KBM-7 (cell line): Measurements from ENCODE around the gene GALNT12.

ENCODE experiments used
- DNase-seq: peaks from one replicate; pipeline ENCODE4 v3.0.0-alpha.2; 2015
- in situ Hi-C: fragments of 300-500 bp; cut with MboI; formaldehyde crosslinking; loops from 2 replicates; pipeline ENCODE4 v1.14.3; 2020; ENCODE audit warnings: low sequenced_read_pairs, low pct_unique_long_range_greater_than_20kb, mixed read lengths

The GALNT12 gene

GRCh38 chr9:98848450-98849149 lies 41.1 kb downstream of the GALNT12 start:
- in situ Hi-C loops: loop anchor here (25.0 kb wide), 1 partner anchor 289 kb away; no protein-coding TSS in a partner anchor
- DNase-seq: peak; percentile 81

GRCh38 chr9:98849563-98849962 lies 42.1 kb downstream of the GALNT12 start:
- in situ Hi-C loops: loop anchor here (25.0 kb wide), 1 partner anchor 288 kb away; no protein-coding TSS in a partner anchor

GRCh38 chr9:98850851-98851729 lies 43.6 kb downstream of the GALNT12 start:
- in situ Hi-C loops: no loop called here
- DNase-seq: no peak

More at GRCh38 chr9:98849563-98849962, 42.1 kb downstream of the GALNT12 start:
- no peak for DNase-seq

GRCh38 chr9:98851730-98852459 lies 44.4 kb downstream of the GALNT12 start:
- in situ Hi-C loops: no loop called here
- no peak for DNase-seq

GRCh38 chr9:98852460-98852734 lies 44.9 kb downstream of the GALNT12 start:
- in situ Hi-C loops: no loop called here
- no peak for DNase-seq

DNA sequence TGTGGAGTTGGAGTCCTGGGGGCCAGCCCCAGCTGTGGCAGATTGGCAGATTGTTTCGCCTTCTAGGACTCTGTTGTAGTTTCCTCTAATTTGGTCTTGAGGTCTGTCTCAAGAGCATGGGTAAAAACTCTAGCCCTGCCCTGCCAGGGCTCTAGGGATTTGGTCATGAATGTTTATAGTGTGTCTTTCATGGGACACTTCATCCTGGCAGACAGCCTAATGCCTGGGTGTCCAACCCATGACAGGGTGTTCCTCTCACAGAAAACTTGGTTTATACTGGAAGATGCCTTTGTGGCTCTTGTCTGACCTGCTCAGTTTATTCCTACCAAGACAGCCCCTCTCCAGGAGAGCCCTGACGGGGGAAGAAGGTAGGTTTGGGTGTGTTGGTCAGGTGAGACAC lies 45.5 kb downstream of the GALNT12 start:
- no peak for DNase-seq
- in situ Hi-C loops: no loop called here

DNA sequence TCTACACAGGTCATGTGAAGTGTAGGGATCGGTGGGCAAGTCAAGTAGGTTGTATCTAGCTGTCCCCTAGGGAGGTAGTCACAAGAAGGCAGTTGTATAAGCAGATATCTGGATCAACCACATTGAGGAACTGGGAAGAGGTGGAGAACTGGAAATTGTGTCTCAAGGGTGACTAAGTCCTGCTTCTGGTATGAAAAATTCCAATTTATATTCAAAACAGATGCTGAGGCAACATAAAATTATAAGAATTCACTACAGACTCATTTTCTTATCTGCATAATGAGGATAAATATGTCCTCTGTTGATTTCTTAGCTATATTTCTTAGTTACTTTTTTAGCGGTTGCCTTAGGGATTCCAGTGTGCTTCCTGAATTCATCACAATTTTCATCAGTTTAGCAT lies 46.8 kb downstream of the GALNT12 start:
- DNase-seq: no peak
- in situ Hi-C loops: no loop called here

GRCh38 chr9:98855592-98855991 lies 48.1 kb downstream of the GALNT12 start:
- in situ Hi-C loops: no loop called here

DNA sequence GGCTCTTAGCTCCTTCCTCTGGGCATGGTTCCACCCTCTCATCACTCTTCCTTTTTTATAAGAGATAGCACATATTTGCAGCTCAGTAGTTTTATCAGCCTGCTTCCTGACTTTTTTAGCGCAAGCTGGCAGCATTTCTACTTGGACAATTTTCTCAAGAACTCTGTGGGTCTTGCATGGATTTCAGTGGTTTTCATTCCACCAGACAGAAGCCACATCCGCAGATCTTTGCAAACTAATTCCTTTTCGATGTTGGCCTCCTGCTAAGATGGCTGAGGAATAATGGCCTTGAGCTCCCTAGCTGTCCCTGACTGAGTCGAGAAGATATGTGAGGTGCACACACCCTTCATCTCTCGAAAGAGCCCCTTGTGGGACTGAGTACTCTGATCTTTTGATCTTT lies 49.5 kb downstream of the GALNT12 start:
- in situ Hi-C loops: no loop called here
- DNase-seq: no peak

More at GRCh38 chr9:98855592-98855991, 48.1 kb downstream of the GALNT12 start:
- no peak for DNase-seq

- in situ Hi-C loops: no loop called here
- DNase-seq: no peak
These were observed 52.5 kb downstream of the GALNT12 start for GRCh38 chr9:98859941-98860340.

- DNase-seq: peak; percentile 26
These were observed 53.4 kb downstream of the GALNT12 start for GRCh38 chr9:98860871-98861293.

GRCh38 chr9:98861781-98862504 lies 54.5 kb downstream of the GALNT12 start:
- DNase-seq: no peak
- in situ Hi-C loops: no loop called here

More at GRCh38 chr9:98860871-98861293, 53.4 kb downstream of the GALNT12 start:
- in situ Hi-C loops: no loop called here

DNA sequence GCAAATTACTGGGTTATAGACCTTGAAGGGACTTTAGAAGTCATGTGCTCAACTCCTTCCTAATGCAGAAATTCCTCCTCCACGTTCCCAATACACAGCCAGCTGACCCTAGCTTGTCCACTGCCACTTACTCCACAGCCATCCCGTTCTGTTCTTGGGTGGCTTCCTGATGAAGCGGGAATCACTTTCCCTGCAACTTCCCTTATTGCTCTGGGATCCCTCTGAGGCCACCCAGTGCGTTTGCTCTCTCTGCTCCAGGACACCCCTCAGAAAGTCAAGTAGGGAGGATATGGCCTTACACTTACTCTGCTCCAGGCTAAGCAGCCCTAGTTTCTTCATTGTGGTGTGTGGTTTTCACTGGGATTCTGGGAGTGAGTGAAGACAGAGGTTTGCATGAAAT lies 55.5 kb downstream of the GALNT12 start:
- in situ Hi-C loops: no loop called here
- no peak for DNase-seq

GRCh38 chr9:98864281-98865174 lies 57.1 kb downstream of the GALNT12 start:
- in situ Hi-C loops: no loop called here
- no peak for DNase-seq

GRCh38 chr9:98865284-98865875 lies 57.9 kb downstream of the GALNT12 start:
- in situ Hi-C loops: no loop called here
- no peak for DNase-seq

- in situ Hi-C loops: no loop called here
- no peak for DNase-seq
These were observed 59.1 kb downstream of the GALNT12 start for GRCh38 chr9:98866435-98867102.

- in situ Hi-C loops: no loop called here
- DNase-seq: peak; percentile 41
These were observed 59.6 kb downstream of the GALNT12 start for GRCh38 chr9:98867103-98867428.
